ENCODE data around the gene AGBL1. TPM values are rescaled to one million over a fixed set of nuclear protein-coding genes. Genes with fewer than 3 reads are reported as not detected.

Gene AGBL1
- total and polyA plus RNA-seq, 2 experiments from 2014 or later = 0.03 TPM; not detected in 1

DNA sequence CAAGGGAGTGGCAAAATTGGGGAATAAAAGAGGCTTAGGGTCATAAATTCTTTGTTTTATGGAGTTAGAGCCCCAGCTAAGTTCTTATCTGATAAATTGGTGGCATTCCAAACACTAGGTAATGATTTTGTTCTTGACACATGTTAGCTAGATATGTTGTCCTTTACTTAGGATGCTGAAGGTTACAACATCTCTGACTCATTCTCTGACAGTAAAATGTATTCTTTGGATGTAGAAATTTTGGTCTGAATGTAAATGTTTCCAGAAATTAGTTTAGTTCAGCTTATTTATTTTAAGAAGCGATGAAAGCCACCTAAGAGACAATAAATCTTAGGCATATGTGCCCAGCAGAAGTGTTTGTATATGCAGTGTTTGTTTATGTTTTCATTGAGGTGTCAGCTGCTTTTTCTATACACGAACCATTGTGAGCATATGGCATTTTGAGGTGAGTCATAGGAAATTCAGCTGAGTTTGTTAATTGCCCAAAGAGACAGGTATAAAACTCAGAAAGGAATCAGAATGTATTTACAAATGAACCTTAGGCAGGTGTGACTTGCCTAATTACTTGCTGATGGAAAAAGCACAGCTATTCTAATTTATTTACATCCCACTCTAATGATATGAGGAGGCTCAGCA is 247.7 kb downstream of the AGBL1 start:
- ATAC-seq = no peak

More for the DNA sequence above, 247.7 kb downstream of the AGBL1 start:
- Histone ChIP-seq H3K27me3 (ENCODE audit: insufficient read depth) (no peaks in the 10 kb centered on the region), H3K27ac (ENCODE audit: low read depth) (no peak overlapping the region), H4K20me1 (replicated peaks; ENCODE audit: insufficient read depth) (no peaks in the 10 kb centered on the region), H3K79me2 (replicated peaks; ENCODE audit: insufficient read depth) (no peaks in the 10 kb centered on the region), H3K4me1 (ENCODE audit: insufficient read depth) (no peaks in the 10 kb centered on the region), H3K4me2 (no peak overlapping the region), H2AFZ (no peak overlapping the region), H3K4me3 (no peak overlapping the region), H3K36me3 (ENCODE audit: insufficient read depth) (peaks cover 3% of the 10 kb centered on the region; the same call in 1 of the 2 replicates), H3K9me2 (ENCODE audit: insufficient read depth) (no peaks in the 10 kb centered on the region), H3F3A (replicated peaks; ENCODE audit: low read depth) (no peaks in the 10 kb centered on the region)
- peaks cover 27% of the 10 kb centered on the region for H3K9me3 Mint-ChIP-seq
- no peak overlapping the region for H3K4me3 Mint-ChIP-seq
- peaks cover 9% of the 10 kb centered on the region for H3K4me1 Mint-ChIP-seq
- H3K36me3 Mint-ChIP-seq (ENCODE audit: low read depth) = peaks cover 22% of the 10 kb centered on the region; the same call in 2 of the 3 replicates
- no peak overlapping the region for H3K27ac Mint-ChIP-seq
- DNase-seq (ENCODE audit: low spot score) = no peak
- TF ChIP-seq, protein P1, sequence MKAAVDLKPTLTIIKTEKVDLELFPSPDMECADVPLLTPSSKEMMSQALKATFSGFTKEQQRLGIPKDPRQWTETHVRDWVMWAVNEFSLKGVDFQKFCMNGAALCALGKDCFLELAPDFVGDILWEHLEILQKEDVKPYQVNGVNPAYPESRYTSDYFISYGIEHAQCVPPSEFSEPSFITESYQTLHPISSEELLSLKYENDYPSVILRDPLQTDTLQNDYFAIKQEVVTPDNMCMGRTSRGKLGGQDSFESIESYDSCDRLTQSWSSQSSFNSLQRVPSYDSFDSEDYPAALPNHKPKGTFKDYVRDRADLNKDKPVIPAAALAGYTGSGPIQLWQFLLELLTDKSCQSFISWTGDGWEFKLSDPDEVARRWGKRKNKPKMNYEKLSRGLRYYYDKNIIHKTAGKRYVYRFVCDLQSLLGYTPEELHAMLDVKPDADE (IDR thresholded peaks at IDR 0.05) = no peak
- TF ChIP-seq ZNF331 (CRISPR knock-in tag; IDR thresholded peaks at IDR 0.05; ENCODE audit: low read depth) (no peak), JUNB (IDR thresholded peaks at IDR 0.05; ENCODE audit: unreplicated experiment) (no peak), ZNF114 (CRISPR knock-in tag; IDR thresholded peaks at IDR 0.05) (no peak), NANOG (IDR thresholded peaks at IDR 0.05; ENCODE audit: borderline replicate concordance) (no peak), EZH2 (IDR thresholded peaks at IDR 0.05; ENCODE audit: low read depth, unreplicated experiment) (no peak), REST (IDR thresholded peaks at IDR 0.05; ENCODE audit: unreplicated experiment) (no peak), CTCF (conservative IDR thresholded peaks at IDR 0.05; ENCODE audit: low read depth in 2 of 2) (no peak)
- TF ChIP-seq, protein P2, sequence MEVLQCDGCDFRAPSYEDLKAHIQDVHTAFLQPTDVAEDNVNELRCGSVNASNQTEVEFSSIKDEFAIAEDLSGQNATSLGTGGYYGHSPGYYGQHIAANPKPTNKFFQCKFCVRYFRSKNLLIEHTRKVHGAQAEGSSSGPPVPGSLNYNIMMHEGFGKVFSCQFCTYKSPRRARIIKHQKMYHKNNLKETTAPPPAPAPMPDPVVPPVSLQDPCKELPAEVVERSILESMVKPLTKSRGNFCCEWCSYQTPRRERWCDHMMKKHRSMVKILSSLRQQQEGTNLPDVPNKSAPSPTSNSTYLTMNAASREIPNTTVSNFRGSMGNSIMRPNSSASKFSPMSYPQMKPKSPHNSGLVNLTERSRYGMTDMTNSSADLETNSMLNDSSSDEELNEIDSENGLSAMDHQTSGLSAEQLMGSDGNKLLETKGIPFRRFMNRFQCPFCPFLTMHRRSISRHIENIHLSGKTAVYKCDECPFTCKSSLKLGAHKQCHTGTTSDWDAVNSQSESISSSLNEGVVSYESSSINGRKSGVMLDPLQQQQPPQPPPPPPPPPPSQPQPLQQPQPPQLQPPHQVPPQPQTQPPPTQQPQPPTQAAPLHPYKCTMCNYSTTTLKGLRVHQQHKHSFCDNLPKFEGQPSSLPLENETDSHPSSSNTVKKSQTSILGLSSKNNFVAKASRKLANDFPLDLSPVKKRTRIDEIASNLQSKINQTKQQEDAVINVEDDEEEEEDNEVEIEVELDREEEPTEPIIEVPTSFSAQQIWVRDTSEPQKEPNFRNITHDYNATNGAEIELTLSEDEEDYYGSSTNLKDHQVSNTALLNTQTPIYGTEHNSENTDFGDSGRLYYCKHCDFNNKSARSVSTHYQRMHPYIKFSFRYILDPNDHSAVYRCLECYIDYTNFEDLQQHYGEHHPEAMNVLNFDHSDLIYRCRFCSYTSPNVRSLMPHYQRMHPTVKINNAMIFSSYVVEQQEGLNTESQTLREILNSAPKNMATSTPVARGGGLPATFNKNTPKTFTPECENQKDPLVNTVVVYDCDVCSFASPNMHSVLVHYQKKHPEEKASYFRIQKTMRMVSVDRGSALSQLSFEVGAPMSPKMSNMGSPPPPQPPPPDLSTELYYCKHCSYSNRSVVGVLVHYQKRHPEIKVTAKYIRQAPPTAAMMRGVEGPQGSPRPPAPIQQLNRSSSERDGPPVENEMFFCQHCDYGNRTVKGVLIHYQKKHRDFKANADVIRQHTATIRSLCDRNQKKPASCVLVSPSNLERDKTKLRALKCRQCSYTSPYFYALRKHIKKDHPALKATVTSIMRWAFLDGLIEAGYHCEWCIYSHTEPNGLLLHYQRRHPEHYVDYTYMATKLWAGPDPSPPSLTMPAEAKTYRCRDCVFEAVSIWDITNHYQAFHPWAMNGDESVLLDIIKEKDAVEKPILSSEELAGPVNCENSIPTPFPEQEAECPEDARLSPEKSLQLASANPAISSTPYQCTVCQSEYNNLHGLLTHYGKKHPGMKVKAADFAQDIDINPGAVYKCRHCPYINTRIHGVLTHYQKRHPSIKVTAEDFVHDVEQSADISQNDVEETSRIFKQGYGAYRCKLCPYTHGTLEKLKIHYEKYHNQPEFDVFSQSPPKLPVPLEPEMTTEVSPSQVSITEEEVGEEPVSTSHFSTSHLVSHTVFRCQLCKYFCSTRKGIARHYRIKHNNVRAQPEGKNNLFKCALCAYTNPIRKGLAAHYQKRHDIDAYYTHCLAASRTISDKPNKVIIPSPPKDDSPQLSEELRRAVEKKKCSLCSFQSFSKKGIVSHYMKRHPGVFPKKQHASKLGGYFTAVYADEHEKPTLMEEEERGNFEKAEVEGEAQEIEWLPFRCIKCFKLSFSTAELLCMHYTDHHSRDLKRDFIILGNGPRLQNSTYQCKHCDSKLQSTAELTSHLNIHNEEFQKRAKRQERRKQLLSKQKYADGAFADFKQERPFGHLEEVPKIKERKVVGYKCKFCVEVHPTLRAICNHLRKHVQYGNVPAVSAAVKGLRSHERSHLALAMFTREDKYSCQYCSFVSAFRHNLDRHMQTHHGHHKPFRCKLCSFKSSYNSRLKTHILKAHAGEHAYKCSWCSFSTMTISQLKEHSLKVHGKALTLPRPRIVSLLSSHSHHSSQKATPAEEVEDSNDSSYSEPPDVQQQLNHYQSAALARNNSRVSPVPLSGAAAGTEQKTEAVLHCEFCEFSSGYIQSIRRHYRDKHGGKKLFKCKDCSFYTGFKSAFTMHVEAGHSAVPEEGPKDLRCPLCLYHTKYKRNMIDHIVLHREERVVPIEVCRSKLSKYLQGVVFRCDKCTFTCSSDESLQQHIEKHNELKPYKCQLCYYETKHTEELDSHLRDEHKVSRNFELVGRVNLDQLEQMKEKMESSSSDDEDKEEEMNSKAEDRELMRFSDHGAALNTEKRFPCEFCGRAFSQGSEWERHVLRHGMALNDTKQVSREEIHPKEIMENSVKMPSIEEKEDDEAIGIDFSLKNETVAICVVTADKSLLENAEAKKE (CRISPR knock-in tag; IDR thresholded peaks at IDR 0.05) = no peak
- H3K27me3 Mint-ChIP-seq (ENCODE audit: insufficient read depth, low read depth, poor library complexity) = no peaks in the 10 kb centered on the region

Measured in GM23338 (cell line).